GM18505 (cell line): ENCODE data around the gene C22orf42.

ENCODE experiments used
- ATAC-seq: cut with Tn5 transposase; IDR thresholded peaks from one replicate; pipeline ENCODE4 v1.9.1; 2021; ENCODE audit not compliant: unreplicated experiment
- POLR2A ChIP-seq: IDR thresholded peaks from 4 replicates; pipeline ENCODE4 v1.6.1; 2011; ENCODE audit warnings: borderline replicate concordance; ENCODE audit not compliant: insufficient read depth, insufficient read length; ENCODE audit errors: extremely low read depth

C22orf42 gene

GRCh38 chr22:32132783-32133182, 26.3 kb downstream of the C22orf42 start:
- no peak for ATAC-seq
- no peak for TF ChIP-seq POLR2A

- no peak for TF ChIP-seq POLR2A
- ATAC-seq = no peak
These were observed 27.0 kb downstream of the C22orf42 start for GRCh38 chr22:32132126-32132525.

GRCh38 chr22:32130464-32130863, 28.6 kb downstream of the C22orf42 start:
- TF ChIP-seq POLR2A = no peak
- ATAC-seq = no peak

GRCh38 chr22:32127904-32128303, 31.2 kb downstream of the C22orf42 start:
- ATAC-seq = no peak
- no peak for TF ChIP-seq POLR2A

GRCh38 chr22:32123657-32124056, 35.4 kb downstream of the C22orf42 start:
- TF ChIP-seq POLR2A = no peak
- no peak for ATAC-seq

GRCh38 chr22:32122899-32123298, 36.2 kb downstream of the C22orf42 start:
- TF ChIP-seq POLR2A = no peak
- ATAC-seq = no peak

GRCh38 chr22:32120603-32121002, 38.5 kb downstream of the C22orf42 start:
- TF ChIP-seq POLR2A = no peak
- ATAC-seq = no peak

- ATAC-seq = no peak
- TF ChIP-seq POLR2A = no peak
These were observed 39.4 kb downstream of the C22orf42 start for GRCh38 chr22:32119568-32120235.

- TF ChIP-seq POLR2A = no peak
- no peak for ATAC-seq
These were observed 46.7 kb downstream of the C22orf42 start for GRCh38 chr22:32112380-32112779.

- no peak for ATAC-seq
- TF ChIP-seq POLR2A = no peak
These were observed 52.2 kb downstream of the C22orf42 start for GRCh38 chr22:32106930-32107329.

- no peak for TF ChIP-seq POLR2A
- no peak for ATAC-seq
These were observed 55.3 kb downstream of the C22orf42 start for GRCh38 chr22:32103658-32104315.

GRCh38 chr22:32100711-32101110, 58.4 kb downstream of the C22orf42 start:
- TF ChIP-seq POLR2A = no peak

More at GRCh38 chr22:32100711-32101110, 58.4 kb downstream of the C22orf42 start:
- no peak for ATAC-seq
